CD4-positive, alpha-beta T cell treated with Interferon gamma for 1 hour (primary cell): Measurements from ENCODE around the gene MCL1.
"Not testable (repeated sequence)": the region's sequence is repeated elsewhere in the genome, so short reads cannot be mapped to it uniquely, and the experiment has no call there.

Experiments used
- DNase-seq: peaks from one replicate; pipeline ENCODE4 v3.0.0-alpha.2; 2020

The MCL1 gene

DNA sequence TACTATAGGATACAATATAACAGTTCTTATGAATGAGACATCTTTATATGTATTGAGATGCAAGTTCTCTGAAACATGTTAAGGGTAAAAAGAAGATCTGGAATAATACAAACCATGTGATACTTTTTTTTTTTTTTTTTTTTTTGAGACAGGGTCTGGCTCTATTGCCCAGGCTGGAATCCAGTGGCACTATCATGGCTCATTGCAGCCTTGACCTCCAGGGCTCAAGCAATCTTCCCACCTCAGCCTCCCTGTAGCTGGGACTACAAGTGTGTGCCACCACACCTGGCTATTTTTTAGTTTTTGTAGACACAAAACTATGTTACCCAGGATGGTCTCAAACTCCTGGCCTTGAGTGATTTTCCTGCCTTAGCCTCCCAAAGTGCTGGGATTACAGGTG lies 22.1 kb upstream of the MCL1 start:
- no peak for DNase-seq

DNA sequence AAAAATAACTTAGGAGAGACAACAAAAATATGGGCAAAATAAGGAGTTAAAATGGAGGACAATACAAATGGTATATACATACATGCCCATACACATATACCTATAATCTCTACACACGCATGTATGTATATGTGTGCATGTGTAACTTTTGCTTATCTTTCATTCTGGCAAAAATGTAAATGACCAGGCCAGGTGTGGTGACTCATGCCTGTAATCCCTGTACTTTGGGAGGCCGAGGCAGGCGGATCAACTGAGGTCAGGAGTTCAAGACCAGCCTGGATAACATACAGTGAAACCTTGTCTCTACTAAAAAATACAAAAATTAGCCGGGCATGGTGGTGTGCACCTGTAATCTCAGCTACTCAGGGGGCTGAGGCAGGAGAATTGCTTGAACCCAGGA lies 18.9 kb upstream of the MCL1 start:
- not testable (repeated sequence) for DNase-seq

DNA sequence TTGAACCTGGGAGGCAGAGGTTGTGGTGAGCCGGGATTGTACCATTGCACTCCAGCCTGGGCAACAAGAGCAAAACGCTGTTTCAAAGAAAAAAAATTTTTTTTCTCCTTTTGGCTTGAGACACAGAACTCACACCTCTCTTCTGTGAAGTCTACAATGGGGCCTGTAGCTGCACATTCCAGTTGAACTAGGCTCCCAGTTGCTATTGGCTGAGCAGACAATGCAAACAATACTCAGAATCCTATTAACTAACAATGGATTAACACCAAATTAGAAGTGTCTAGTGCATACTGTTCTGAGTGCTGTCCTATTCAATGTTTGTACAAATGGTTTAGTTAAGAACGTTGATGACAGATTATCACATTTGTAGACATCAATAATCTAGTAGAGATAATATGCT lies 17.6 kb upstream of the MCL1 start:
- no peak for DNase-seq

DNA sequence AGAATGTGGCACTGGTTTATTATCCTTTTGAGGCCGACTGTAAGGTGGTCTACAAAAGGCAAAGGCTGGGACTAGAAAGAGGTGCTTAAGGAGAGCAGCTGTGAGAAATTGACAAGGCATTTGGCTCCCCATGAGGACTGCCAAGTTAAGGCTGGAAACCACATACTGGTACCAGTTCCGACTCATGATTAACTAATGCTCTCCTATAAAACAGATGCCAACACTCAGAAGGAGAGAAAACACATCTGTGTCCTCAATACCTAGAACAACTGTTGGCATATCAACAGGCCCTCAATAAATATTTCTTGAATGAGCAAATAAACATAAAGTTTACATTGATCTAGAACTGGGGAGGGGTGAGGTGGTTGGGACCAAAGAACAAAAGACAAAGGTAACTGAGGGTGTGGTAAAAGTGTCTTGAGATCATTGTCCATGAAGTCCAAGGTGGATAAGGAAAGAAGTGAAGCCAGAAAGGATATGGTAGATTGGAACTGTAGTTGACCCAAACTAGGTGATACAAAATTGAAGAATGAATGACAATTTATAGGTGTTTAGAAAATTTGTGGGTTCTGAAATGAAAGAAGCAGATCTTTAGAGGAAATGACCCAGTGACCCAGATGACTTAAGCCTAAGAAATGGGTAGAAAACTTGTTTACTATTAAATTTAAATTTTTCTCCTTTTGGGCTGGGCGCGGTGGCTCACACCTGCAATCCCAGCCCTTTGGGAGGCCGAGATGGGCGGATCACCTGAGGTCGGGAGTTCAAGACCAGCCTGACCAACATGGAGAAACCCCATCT lies 16.9 kb upstream of the MCL1 start:
- DNase-seq = no peak

DNA sequence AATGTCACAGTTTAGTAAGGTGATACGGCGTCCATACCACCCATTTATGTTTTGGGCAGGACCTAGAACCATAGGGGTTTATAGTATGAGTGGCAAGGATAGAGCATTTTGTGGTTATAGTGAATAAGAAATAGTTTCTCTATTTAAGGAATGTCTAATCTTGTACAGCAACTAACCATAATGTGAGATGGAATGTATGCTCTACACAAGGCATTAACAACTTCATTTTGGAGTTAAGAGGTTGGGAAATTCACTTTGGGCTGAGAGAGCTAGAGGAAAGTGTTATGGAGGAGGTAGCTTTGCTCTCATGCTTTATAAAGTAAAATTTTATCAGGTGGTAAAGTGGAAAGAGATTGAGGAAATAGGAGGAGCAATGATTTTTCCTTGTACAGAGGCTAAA lies 3.0 kb upstream of the MCL1 start:
- no peak for DNase-seq

DNA sequence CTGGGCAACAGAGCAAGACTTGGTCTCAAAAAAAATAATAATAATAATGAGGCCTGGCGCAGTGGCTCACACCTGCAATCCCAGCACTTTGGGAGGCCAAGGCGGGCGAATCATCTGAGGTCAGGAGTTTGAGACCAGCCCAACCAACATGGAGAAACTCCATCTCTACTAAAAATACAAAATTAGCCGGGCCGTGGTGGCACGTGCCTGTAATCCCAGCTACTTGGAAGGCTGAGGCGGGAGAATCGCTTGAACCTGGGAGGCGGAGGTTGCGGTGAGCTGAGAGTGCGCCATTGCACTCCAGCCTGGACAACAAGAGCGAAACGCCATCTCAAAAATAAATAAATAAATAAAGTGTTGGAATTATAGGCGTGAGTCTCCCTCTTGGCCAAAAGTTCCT lies 2.6 kb upstream of the MCL1 start:
- DNase-seq = not testable (repeated sequence)

DNA sequence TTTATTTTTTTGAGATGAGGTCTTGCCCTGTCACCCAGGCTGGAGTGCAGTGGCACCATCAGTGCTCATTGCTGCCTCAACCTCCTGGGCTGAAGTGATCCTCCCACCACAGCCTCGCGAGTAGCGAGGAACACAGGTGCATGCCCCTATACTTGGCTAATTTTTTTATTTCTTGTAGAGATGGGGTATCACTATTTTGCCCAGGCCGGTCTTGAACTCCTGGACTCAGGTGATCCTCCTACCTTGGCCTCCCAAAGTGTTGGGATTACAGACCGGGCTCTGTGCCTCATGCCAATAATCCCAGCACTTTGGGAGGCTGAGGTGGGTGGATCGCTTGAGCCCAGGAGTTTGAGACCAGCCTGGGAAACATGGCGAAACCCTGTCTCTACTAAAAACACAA lies 2.0 kb upstream of the MCL1 start:
- DNase-seq = not testable (repeated sequence)

DNA sequence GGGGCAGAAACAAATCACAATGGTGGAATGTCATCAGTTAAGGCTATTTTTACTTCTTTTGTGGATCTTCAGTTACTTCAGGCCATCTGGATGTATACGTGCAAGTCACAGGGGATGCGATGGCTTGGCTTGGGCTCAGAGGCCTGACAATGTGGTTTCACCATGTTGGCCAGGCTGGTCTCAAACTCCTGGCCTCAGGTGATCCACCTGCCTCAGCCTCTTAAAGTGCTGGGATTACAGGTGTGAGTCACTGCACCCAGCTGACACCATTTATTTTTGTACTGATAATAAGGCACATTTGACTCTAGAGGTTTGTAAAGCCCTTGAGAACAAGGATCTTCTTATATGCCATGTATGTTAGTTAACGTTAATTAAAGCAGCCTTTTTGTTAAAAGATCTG lies 1.6 kb upstream of the MCL1 start:
- not testable (repeated sequence) for DNase-seq

DNA sequence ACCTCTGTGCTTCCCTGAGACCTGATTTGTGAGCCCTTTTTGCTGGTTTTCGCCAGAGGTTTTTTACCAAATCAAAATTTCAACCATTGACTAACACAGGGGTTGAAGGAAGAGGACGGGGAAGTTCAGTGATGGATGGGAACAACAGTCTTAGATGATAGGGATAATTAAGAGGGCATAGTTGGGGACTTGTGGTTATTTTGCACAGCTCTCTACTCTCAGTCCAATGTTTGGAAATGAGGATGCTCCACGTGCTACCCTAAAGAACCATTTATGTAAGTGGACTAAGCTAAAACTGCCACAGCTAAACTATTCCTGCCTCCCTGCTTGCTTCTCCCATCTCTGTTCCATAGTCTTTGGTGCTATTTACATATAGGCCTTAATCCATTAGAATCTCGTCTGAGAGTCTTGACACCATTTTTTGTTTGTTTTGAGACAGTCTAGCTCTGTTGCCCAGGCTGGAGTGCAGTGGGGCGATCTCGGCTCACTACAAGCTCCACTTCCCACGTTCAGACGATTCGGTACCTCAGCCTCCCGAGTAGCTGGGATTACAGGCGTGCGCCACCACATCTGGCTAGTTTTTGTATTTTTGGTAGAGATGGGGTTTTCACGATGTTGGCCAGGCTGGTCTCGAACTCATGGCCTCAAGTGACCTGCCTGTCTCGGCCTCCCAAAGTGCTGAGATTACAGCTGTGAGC lies 684 bp upstream of the MCL1 start:
- DNase-seq = peak; percentile 8

DNA sequence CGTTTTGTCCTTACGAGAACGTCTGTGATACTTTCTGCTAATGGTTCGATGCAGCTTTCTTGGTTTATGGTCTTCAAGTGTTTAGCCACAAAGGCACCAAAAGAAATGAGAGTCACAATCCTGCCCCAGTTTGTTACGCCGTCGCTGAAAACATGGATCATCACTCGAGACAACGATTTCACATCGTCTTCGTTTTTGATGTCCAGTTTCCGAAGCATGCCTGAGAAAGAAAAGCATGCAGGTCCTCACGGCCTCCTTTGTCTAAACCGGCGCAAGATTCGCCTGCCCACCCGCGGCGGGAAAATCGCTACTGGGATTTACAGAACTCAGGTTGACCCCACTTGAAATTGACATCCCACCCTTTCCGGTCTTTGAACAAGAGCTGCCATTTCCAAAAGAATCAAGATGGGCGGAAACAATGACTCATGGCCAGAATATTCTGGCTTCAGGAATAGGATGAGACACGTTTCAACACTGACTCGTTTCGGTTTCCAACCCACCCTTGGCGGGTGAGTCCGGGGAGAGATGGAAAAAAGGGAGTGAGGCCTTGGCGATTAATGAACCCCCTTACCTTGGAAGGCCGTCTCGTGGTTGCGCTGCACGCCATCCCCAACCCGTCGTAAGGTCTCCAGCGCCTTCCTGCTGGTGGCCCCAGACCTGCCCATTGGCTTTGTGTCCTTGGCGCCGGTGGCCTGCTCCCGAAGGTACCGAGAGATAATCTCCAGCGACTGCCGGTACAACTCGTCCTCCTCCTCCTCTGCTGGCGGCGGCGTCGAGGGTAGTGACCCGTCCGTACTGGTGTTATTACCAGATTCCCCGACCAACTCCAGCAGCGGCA lies 919 bp downstream of the MCL1 start:
- DNase-seq = peak; percentile 36

DNA sequence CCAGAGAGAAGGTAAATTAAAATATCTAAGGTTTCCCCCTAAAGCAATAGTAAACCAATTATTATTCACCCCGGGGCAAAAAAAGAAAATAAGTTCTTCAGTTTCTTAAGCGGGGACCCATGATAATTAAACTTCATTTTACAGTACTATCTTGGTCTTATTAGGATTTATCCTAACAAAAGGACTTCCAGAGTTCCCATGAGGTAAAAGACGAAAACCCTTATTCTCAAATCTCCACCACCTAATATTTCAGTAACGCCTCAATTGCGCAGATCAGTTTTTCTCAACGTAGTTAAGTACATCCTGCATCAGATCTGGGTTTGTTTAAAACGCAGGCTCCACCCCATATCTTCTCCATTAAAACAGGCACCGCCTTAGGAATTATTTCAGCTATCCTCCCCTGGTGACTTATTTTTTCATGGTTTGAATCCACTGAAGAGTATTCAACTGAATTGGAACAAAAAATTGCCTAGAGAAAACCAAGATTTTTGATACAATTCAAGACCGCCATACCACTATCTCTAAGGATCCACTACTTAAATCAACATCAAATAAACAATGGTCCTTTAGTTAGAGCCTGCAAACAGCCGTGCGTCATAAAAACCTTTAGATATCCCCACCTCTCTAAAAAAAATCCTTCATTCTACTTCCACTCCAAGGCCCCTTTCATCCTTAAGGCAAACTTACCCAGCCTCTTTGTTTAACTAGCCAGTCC lies 1.7 kb downstream of the MCL1 start:
- DNase-seq = peak; percentile 4

DNA sequence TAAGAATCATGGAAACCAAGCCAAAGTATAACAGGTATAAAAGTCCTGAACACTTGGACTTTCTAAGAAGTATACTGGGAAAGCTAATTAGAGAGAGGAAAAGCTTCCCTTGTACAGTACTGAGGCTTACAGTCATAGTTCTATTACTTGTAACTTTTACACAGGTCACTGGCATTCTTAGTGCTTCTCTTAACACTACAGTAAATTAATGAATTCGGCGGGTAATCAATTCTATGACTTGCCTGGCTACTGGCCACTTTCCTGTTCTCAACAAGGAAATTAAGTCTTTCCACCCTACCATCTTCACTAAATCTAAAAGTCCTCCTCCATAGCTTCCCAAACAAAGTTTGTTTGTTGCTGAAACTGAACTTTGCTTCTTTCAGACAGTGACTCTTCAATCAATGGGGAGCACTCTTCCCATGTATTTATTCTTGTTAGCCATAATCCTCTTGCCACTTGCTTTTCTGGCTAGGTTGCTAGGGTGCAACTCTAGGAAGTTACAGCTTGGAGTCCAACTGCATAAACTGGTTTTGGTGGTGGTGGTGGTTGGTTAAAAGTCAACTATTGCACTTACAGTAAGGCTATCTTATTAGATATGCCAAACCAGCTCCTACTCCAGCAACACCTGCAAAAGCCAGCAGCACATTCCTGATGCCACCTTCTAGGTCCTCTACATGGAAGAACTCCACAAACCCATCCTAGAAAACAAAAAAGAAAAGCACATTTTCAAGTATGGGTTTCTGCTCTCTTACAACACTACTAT lies 2.4 kb downstream of the MCL1 start:
- DNase-seq = peak; percentile 5

DNA sequence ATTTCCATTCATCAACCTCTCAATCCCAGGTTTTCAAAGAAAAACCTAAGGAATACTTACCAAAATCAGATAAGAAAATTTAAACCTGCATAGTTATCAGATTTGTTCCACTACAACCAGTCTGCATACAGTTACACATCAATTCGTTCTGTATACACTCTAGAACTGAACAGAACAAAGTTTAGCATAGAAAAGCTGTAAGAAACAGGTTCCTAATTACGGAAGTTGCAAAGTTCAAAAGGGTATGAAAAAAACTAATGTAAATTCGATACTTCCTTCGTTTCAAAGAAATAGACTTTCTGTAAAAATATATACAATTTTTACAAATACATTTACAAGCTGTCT lies 3.1 kb downstream of the MCL1 start:
- no peak for DNase-seq

DNA sequence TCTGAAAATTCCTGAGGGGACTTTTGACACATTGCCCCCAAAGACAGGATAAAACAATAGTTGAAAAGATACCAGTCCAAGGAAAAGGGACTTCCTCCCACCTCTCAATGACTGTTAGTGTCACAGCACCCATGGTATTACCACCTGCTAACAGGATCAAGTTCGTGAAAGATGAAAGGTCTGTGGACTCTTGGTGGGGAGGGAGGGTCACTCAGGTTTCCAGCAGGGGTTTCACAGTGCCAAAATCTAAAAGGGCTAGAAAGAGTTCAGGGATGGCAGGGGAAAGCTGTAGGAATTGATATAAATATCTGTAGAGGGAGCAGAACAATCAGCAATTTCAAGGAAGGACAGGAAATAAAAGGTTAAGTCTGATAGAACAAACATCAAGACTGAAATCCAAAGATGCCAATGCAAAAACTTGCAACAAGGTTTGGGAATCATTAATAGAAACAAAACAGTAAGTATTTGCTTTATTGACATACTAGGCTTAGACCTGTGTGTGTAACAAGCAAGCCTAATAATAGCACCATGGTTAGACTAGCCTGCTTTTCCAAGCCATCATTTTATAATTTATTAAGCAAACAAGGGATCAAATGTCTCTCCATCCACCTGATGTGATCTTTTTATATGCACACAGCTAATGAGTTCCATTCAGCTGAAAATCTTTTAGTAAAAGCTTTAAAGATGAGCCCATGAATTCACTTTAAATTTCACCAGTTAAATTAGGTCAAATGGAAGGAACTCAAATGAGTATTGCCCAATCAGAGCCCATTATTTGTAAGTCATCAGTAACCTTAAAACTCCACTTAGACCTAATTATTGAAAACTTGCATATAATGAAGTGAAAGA lies 3.7 kb downstream of the MCL1 start:
- no peak for DNase-seq

DNA sequence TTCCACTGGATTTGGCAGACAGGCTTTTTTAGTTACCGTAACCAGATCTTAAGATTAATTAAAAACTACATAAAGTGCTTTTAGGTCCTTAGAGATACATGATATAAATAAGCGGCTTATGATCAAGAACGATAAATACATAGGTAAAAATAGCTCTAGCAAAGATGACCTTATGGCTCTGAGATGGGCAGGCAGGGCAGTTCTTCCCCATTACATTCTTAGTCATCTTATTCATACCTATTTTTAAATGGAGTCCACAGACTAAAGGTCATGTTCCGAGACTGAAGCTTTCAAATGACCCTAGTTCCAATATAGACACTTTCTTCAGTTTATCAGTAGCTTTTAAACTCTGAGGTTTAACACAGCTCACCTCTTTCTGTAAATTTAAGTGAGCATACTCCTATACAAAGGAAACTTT lies 4.3 kb downstream of the MCL1 start:
- DNase-seq = no peak

DNA sequence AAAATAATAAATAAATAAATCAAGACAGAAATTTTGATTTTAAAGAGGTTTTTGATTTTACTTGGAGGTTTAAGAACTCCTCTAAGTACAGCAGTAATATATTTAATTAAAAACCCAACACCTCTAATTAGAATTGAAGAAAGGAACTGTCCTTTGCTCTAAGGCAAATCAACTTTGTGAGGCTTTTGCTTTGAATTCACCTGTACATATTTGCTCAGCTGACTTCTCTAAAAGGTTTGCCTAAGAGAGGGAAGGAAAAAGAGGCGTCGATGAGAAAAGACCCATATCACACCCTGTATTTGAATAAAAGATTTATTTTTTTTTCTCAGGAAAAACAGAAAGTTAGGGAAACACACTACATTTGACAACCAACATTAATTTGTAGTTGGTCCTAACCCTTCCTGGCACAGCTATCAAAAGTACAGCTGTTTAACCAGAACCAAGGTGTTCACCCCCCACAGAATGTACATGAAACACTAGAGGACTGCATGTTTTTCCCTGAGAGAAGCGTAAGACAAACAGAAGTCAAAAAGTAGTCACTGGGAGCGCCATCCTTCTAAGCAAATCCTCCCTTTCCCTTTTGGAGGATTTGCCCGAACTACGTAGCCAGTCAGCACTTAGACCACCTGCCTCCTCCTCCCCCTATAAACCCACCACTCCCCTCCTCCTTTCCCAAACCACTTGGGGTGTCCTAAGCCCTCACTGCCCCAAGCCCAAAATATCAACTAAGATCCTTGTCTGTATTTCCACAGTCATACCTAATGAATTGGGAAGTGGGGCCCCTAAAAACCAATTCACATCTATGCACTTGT lies 4.9 kb downstream of the MCL1 start:
- peak; percentile 9 for DNase-seq

DNA sequence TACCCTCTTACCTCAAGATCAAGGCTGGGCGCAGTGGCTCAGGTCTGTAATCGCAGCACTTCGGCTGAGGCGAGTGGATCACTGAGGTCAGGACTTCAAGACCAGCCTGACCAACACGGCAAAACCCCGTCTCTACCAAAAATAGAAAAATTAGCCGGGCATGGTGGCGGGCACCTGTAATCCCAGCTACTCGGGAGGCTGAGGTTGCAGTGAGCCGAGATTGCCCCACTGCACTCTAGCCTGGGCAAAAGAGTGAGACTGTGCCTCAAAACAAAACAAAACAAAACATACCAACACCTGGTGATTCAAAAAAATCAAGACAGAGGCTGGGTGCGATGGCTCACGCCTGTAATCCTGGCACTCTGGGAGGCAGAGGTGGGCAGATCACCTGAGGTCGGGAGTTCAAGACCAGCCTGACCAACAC lies 5.8 kb downstream of the MCL1 start:
- DNase-seq = peak; percentile 41

DNA sequence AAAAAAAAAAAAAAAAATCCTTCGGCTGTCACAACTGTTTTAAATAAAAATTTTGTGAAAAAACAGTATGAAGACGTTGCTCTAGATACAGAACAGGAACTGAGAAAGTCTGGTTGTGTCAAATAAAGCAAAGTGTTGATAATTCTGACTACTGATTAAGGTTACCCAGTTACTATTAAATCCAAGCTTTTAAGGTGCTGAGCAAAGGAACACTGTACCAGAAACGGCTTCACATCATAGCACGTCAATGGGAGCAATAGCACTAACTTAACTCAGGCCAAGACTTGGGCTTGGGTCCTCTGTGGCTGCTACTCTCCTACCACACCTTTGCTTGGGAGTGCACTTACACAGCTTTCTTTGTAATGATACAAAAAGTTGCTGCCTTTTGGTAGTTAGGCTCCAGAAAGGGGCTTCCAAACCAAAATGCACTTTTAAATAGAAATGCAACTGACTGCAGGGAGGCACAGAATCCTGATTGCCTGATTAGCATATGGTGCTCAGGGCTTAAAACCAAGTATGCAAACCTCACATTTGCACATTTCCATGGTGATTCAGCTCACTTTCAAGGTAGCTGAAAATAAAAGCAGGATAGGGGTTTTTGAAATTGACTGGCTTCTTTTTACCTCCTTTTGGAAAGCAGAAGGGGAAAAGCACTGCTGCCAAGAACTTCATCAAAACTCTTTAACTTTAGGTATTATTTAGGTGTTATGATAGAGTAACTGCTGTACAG lies 6.3 kb downstream of the MCL1 start:
- DNase-seq = peak; percentile 19

DNA sequence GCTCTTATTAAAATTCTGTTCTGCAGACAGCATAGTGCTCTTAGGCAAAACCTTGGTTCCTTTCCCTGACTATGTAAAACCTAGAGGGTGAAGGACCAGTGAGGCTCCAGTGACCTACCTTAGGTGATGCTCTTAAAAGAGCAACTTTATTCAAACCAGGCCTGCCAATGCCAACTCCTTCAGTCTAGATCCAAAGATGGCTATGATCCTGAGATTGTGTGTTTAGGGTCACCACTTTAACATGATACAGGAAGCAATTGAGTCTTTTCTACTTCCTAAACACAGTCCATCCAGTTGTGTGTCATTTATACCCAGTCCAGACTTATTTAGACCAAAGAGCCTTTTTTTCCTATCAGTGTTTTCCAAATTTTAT lies 10.8 kb downstream of the MCL1 start:
- DNase-seq = no peak
